CD4-positive, alpha-beta T cell (primary cell): Measurements from ENCODE around the gene MAPKAPK3. TPM values are rescaled to one million over a fixed set of nuclear protein-coding genes. Genes with fewer than 3 reads are reported as not detected.

ENCODE experiments used
- ATAC-seq: fragments of 200-7000 bp; cut with Tn5 transposase; one replicate; pipeline ENCODE4 v1.10.0; 2022; ENCODE audit warnings: mild to moderate bottlenecking; ENCODE audit not compliant: poor library complexity
- CTCF ChIA-PET: fragments of 350-600 bp; sonication (Branson Sonifier 250); formaldehyde crosslinking; loops from one replicate; lab custom pipeline; 2021; ENCODE audit warnings: antibody characterized with exemption, inconsistent platforms; lab: Charles Lee
- POLR2A ChIA-PET: fragments of 350-600 bp; sonication (Branson Sonifier 250); formaldehyde crosslinking; loops from one replicate; lab custom pipeline; 2021; ENCODE audit warnings: antibody characterized with exemption, inconsistent platforms; lab: Charles Lee
- DNase-seq, 14 experiments: peaks; one replicate each; pipeline ENCODE4 v3.0.0-alpha.2; 2013 to 2020; ENCODE audit warnings: mixed read lengths in 2 of 14
- H3K27ac ChIP-seq, 2 donors: one replicate each; pipeline versions ENCODE4 v1.5.1 to v1.7.0; 2013; ENCODE audit warnings: low read length in 2 of 2, low read depth in 1 of 2, mild to moderate bottlenecking in 1 of 2
- H3K27me3 ChIP-seq, 2 experiments: 1 replicate in 1 of 2; 2 replicates in 1 of 2; pipeline versions ENCODE4 v1.6.1 to v1.7.0; 2013; ENCODE audit warnings: low read length in 2 of 2, control low read depth in 1 of 2, mild to moderate bottlenecking in 1 of 2, moderate library complexity in 1 of 2; ENCODE audit not compliant: insufficient read depth in 2 of 2, control insufficient read depth in 1 of 2
- H3K36me3 ChIP-seq: one replicate; pipeline ENCODE4 v1.6.1; 2013; ENCODE audit warnings: low read length, control low read depth; ENCODE audit not compliant: insufficient read depth
- H3K4me1 ChIP-seq: one replicate; pipeline ENCODE4 v1.6.1; 2013; ENCODE audit warnings: low read length, control low read depth; ENCODE audit not compliant: insufficient read depth
- H3K4me3 ChIP-seq: one replicate; pipeline ENCODE4 v1.5.1; 2013; ENCODE audit warnings: mild to moderate bottlenecking, low read length, moderate library complexity
- H3K9me3 ChIP-seq, 2 experiments: 1 replicate in 1 of 2; 2 replicates in 1 of 2; pipeline versions ENCODE4 v1.6.1 to v1.7.0; 2013; ENCODE audit warnings: low read length in 2 of 2, mild to moderate bottlenecking in 2 of 2, control low read depth in 1 of 2, moderate library complexity in 1 of 2; ENCODE audit not compliant: control insufficient read depth in 1 of 2, insufficient read depth in 1 of 2
- H3K27ac Mint-ChIP-seq: one replicate; pipeline ENCODE4 v1.8.0; 2020; ENCODE audit warnings: mixed read lengths
- H3K27me3 Mint-ChIP-seq: one replicate; pipeline ENCODE4 v1.8.0; 2021; ENCODE audit warnings: mixed read lengths
- H3K36me3 Mint-ChIP-seq: one replicate; pipeline ENCODE4 v1.8.0; 2021; ENCODE audit warnings: low read depth, mixed read lengths
- H3K4me1 Mint-ChIP-seq: one replicate; pipeline ENCODE4 v1.8.0; 2021; ENCODE audit warnings: low read depth, mixed read lengths
- H3K4me3 Mint-ChIP-seq: one replicate; pipeline ENCODE4 v1.8.0; 2020; ENCODE audit warnings: mild to moderate bottlenecking, mixed read lengths
- H3K9me3 Mint-ChIP-seq: one replicate; pipeline ENCODE4 v1.8.0; 2020; ENCODE audit warnings: mixed read lengths
- intact Hi-C, 2 experiments: fragments of 100-400 bp; cut with DNase I in 1 of 2; cut with micrococcal nuclease in 1 of 2; formaldehyde crosslinking; loops; one replicate each; pipeline versions ENCODE4 v1.15.1 to v1.9.0; 2023 to 2025; cut with DNase I, micrococcal nuclease
- total RNA-seq, 174 experiments: library from RNA in 2 of 174; stranded (reverse) in 2 of 174; gene quantifications; one replicate each; pipeline ENCODE4 v1.2.3 and lab custom pipeline; 2021 to 2026
- TF ChIP-seq, protein P1 (sequence below): fragments of 200-600 bp; IDR thresholded peaks from one replicate; pipeline ENCODE4 v1.8.0; 2022; ENCODE audit warnings: antibody characterized with exemption, mild to moderate bottlenecking

The MAPKAPK3 gene
- total RNA-seq, 2 experiments from 2014 or later = 16.4 to 16.6 TPM

DNA sequence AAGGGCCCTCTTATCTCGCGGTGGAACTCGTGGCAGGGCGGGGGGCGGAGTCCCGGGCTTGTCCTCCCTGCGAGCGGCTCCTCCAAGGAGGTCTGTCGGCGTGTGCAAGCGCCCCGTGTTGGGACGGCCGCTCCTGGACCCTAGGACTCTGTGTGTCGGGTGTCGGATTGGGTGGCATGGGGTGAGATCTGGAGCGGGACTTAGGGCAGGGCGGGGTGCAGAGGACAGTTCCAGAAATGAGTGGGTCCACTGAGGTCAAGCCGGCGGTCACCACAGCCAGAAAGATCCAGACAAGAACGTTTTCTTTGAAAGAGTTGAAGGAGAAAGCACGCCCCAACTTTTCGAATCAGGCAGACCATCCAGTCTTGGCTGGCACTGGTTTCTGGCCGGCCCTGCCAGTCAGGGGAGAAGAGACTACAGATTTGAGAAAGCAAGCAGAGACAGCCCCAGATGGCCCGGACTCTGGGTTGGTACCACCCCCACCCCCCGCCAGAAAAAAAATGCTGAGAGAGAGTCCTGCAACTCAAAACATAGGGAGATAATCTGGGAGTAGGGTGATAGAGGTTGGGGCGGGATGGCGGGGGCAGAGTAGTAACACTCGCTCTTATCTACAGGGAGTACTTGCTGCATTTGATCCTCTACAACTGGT is 4.6 kb upstream of the MAPKAPK3 start:
- Mint-ChIP-seq H3K4me3 (peak overlapping the region; percentile 96), H3K27ac (peak overlapping the region; percentile 93), H3K4me1 (peaks cover 72% of the 10 kb centered on the region), H3K27me3 (no peaks in the 10 kb centered on the region), H3K36me3 (peaks cover 40% of the 10 kb centered on the region), H3K9me3 (no peaks in the 10 kb centered on the region)
- H3K27me3 ChIP-seq = no peaks in the 10 kb centered on the region
- ChIA-PET CTCF (interaction anchor here (0.9 to 9.7 kb wide), 10 partner anchors 10 to 70 kb away, joined by 3 to 234 read pairs (median 4); partner anchors contain the start of genes C3orf18 and HEMK1), POLR2A (interaction anchor here (0.6 to 20.8 kb wide), 12 partner anchors 7 to 888 kb away, joined by 3 to 446 read pairs (median 5); partner anchors contain the start of genes C3orf18, DCAF1, HEMK1 and MANF)
- H3K9me3 ChIP-seq = no peaks in the 10 kb centered on the region
- DNase-seq (peak in 1 of 14 experiments; percentile 55), ATAC-seq (no peak)
- H3K4me3 ChIP-seq = peak overlapping the region; percentile 87
- peaks cover 83% of the 10 kb centered on the region for H3K4me1 ChIP-seq
- peaks cover 36% of the 10 kb centered on the region for H3K36me3 ChIP-seq
- TF ChIP-seq, protein P1, sequence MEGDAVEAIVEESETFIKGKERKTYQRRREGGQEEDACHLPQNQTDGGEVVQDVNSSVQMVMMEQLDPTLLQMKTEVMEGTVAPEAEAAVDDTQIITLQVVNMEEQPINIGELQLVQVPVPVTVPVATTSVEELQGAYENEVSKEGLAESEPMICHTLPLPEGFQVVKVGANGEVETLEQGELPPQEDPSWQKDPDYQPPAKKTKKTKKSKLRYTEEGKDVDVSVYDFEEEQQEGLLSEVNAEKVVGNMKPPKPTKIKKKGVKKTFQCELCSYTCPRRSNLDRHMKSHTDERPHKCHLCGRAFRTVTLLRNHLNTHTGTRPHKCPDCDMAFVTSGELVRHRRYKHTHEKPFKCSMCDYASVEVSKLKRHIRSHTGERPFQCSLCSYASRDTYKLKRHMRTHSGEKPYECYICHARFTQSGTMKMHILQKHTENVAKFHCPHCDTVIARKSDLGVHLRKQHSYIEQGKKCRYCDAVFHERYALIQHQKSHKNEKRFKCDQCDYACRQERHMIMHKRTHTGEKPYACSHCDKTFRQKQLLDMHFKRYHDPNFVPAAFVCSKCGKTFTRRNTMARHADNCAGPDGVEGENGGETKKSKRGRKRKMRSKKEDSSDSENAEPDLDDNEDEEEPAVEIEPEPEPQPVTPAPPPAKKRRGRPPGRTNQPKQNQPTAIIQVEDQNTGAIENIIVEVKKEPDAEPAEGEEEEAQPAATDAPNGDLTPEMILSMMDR = no peak
- H3K27ac ChIP-seq = peak overlapping the region; percentile 79 to 89
- intact Hi-C loops = loop anchor here (1.0 to 10.0 kb wide), 6 partner anchors 21 to 412 kb away; partner anchors contain the start of gene ZMYND10 (in 2 of the 2)

- peak overlapping the region; percentile 96 for H3K4me3 Mint-ChIP-seq
- H3K27ac ChIP-seq = peak overlapping the region; percentile 79 to 89
- ATAC-seq (no peak), DNase-seq (peak in 2 of 14 experiments; percentile 52 to 53)
- H3K27me3 Mint-ChIP-seq = no peaks in the 10 kb centered on the region
- H3K9me3 ChIP-seq = no peaks in the 10 kb centered on the region
- H3K4me1 Mint-ChIP-seq = peaks cover 65% of the 10 kb centered on the region
- peak overlapping the region; percentile 93 for H3K27ac Mint-ChIP-seq
- intact Hi-C loops = loop anchor here (1.0 to 10.0 kb wide), 6 partner anchors 22 to 412 kb away; partner anchors contain the start of gene ZMYND10 (in 2 of the 2)
- H3K36me3 ChIP-seq = peaks cover 27% of the 10 kb centered on the region
- peak overlapping the region; percentile 87 for H3K4me3 ChIP-seq
- ChIA-PET CTCF (interaction anchor here (1.0 to 9.7 kb wide), 9 partner anchors 12 to 71 kb away, joined by 3 to 234 read pairs (median 6); partner anchors contain the start of genes C3orf18 and HEMK1), POLR2A (interaction anchor here (0.7 to 20.8 kb wide), 5 partner anchors 12 to 776 kb away, joined by 3 to 446 read pairs (median 8); partner anchors contain the start of genes C3orf18 and HEMK1)
- TF ChIP-seq, protein P1 = no peak
- H3K4me1 ChIP-seq = peaks cover 83% of the 10 kb centered on the region
- no peaks in the 10 kb centered on the region for H3K27me3 ChIP-seq
- no peaks in the 10 kb centered on the region for H3K9me3 Mint-ChIP-seq
- peaks cover 31% of the 10 kb centered on the region for H3K36me3 Mint-ChIP-seq
Measured at GRCh38 chr3:50612970-50613846, 3.7 kb upstream of the MAPKAPK3 start.

GRCh38 chr3:50615190-50615589 is 1.8 kb upstream of the MAPKAPK3 start:
- POLR2A ChIA-PET = interaction anchor here (1.5 to 20.8 kb wide), 4 partner anchors 38 to 410 kb away, joined by 4 to 446 read pairs (median 25); partner anchors contain the start of genes C3orf18 and HEMK1

More at GRCh38 chr3:50615190-50615589, 1.8 kb upstream of the MAPKAPK3 start:
- peaks cover 82% of the 10 kb centered on the region for H3K4me1 ChIP-seq
- Mint-ChIP-seq H3K27me3 (no peaks in the 10 kb centered on the region), H3K27ac (no peak overlapping the region), H3K36me3 (peaks cover 14% of the 10 kb centered on the region), H3K9me3 (no peaks in the 10 kb centered on the region), H3K4me1 (peaks cover 65% of the 10 kb centered on the region), H3K4me3 (peak overlapping the region; percentile 12)
- CTCF ChIA-PET = interaction anchor here (1.1 to 9.7 kb wide), 16 partner anchors 13 to 1437 kb away, joined by 3 to 234 read pairs (median 8); partner anchors contain the start of genes C3orf18, HEMK1 and MANF
- H3K27ac ChIP-seq = no peak overlapping the region
- TF ChIP-seq, protein P1 = no peak
- no peak overlapping the region for H3K4me3 ChIP-seq
- H3K9me3 ChIP-seq = no peaks in the 10 kb centered on the region
- H3K36me3 ChIP-seq = peaks cover 8% of the 10 kb centered on the region
- ATAC-seq = no peak
- intact Hi-C loops = loop anchor here (2.0 to 10.0 kb wide), 8 partner anchors 410 to 1187 kb away; partner anchors contain the start of gene MANF (in 1 of the 2)
- no peak for DNase-seq
- no peaks in the 10 kb centered on the region for H3K27me3 ChIP-seq
